ENCODE measurements around the gene NUDT2. TPM values are rescaled to one million over a fixed set of nuclear protein-coding genes. Genes with fewer than 3 reads are reported as not detected.
"Not testable (repeated sequence)": the region's sequence is repeated elsewhere in the genome, so short reads cannot be mapped to it uniquely, and the experiment has no call there.

NUDT2 gene
- total RNA-seq, 2 experiments from 2014 or later: 23.8 to 28.0 TPM

DNA sequence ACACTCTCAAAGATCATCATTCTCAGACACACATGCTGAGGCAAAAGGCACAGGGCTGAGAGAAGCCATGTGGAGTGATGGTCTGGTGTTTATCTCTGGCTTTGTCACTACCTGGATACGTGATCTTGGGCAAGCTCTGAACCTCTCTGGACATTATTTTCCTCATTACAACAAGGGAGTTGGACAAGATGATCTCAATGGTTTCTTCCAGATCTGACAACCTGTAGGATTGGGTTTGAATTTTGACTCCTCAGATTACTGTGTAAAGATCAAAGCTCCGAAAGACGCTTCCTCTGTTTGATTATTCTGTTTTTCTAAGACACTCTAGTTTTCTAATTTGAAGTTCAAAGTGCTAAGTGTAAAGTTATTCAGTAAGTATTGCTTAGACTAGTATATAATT is 20.0 kb downstream of the NUDT2 start:
- intact Hi-C loops (cut with micrococcal nuclease; ENCODE audit: unreplicated experiment): no loop called here
- Histone ChIP-seq H3K9me2 (ENCODE audit: insufficient read depth, low read length) (no peaks in the 10 kb centered on the region), H3K36me3 (ENCODE audit: insufficient read depth, low read length) (no peaks in the 10 kb centered on the region), H3K4me2 (ENCODE audit: low read length) (no peak overlapping the region), H2AFZ (ENCODE audit: low read length) (no peak overlapping the region), H3K4me1 (ENCODE audit: insufficient read depth, low read length, poor library complexity, severe bottlenecking) (no peaks in the 10 kb centered on the region), H4K20me1 (ENCODE audit: insufficient read depth, low read length) (no peaks in the 10 kb centered on the region), H3K27ac (ENCODE audit: low read depth, low read length, poor library complexity, severe bottlenecking) (no peak overlapping the region), H3K4me3 (ENCODE audit: low read depth, low read length, poor library complexity, severe bottlenecking) (no peak overlapping the region), H3K79me2 (ENCODE audit: insufficient read depth, low read depth, low read length) (no peaks in the 10 kb centered on the region), H3K9me3 (ENCODE audit: low read length) (no peaks in the 10 kb centered on the region)
- no TSS peak for BruUV-seq (replicated peaks)
- ChIA-PET POLR2A (interaction anchor here (1.0 to 1.2 kb wide), 2 partner anchors 11 to 306 kb away, joined by 3 read pairs; no protein-coding TSS in a partner anchor), CTCF (ENCODE audit: unreplicated experiment) (no interaction called here)
- no peak for TF ChIP-seq EZH2phosphoT487 (IDR thresholded peaks at IDR 0.05; ENCODE audit: borderline replicate concordance, low read depth, low read length)
- TF ChIP-seq, protein P1, sequence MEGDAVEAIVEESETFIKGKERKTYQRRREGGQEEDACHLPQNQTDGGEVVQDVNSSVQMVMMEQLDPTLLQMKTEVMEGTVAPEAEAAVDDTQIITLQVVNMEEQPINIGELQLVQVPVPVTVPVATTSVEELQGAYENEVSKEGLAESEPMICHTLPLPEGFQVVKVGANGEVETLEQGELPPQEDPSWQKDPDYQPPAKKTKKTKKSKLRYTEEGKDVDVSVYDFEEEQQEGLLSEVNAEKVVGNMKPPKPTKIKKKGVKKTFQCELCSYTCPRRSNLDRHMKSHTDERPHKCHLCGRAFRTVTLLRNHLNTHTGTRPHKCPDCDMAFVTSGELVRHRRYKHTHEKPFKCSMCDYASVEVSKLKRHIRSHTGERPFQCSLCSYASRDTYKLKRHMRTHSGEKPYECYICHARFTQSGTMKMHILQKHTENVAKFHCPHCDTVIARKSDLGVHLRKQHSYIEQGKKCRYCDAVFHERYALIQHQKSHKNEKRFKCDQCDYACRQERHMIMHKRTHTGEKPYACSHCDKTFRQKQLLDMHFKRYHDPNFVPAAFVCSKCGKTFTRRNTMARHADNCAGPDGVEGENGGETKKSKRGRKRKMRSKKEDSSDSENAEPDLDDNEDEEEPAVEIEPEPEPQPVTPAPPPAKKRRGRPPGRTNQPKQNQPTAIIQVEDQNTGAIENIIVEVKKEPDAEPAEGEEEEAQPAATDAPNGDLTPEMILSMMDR (conservative IDR thresholded peaks at IDR 0.05; ENCODE audit: low read length): no peak
- DNase-seq (ENCODE audit: low spot score): no peak

DNA sequence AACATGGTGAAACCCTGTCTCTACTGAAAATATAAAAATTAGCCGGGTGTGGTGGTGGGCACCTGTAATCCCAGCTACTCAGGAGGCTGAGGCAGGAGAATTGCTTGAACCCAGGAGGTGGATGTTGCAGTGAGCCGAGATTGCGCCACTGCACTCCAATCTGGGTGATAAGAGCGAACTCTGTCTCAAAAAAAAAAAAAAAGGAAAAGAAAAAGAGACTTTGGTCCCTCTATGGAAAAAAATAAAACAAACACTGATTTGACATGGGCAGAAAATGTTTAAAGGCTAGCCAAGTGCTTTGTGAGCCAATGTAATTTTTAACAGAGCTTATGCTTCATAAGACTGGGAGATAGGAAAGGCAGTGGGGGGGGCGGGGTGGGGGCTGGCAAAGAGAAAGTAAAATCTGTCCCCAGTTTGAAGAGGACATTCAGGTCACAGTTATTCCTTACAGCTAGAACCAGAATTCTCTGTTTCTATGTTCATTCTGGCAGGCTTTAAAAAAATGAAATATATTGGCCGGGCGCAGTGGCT is 22.8 kb downstream of the NUDT2 start:
- H3K4me3 ChIP-seq (ENCODE audit: low read depth, low read length, poor library complexity, severe bottlenecking); H3K79me2 ChIP-seq (ENCODE audit: insufficient read depth, low read depth, low read length); H3K9me2 ChIP-seq (ENCODE audit: insufficient read depth, low read length); DNase-seq (ENCODE audit: low spot score); H3K4me2 ChIP-seq (ENCODE audit: low read length); H3K36me3 ChIP-seq (ENCODE audit: insufficient read depth, low read length); H3K9me3 ChIP-seq (ENCODE audit: low read length); BruUV-seq (replicated peaks); H3K4me1 ChIP-seq (ENCODE audit: insufficient read depth, low read length, poor library complexity, severe bottlenecking); H4K20me1 ChIP-seq (ENCODE audit: insufficient read depth, low read length); intact Hi-C loops (cut with micrococcal nuclease; ENCODE audit: unreplicated experiment); H3K27ac ChIP-seq (ENCODE audit: low read depth, low read length, poor library complexity, severe bottlenecking); CTCF ChIA-PET (ENCODE audit: unreplicated experiment); H2AFZ ChIP-seq (ENCODE audit: low read length); POLR2A ChIA-PET: not testable (repeated sequence)

DNA sequence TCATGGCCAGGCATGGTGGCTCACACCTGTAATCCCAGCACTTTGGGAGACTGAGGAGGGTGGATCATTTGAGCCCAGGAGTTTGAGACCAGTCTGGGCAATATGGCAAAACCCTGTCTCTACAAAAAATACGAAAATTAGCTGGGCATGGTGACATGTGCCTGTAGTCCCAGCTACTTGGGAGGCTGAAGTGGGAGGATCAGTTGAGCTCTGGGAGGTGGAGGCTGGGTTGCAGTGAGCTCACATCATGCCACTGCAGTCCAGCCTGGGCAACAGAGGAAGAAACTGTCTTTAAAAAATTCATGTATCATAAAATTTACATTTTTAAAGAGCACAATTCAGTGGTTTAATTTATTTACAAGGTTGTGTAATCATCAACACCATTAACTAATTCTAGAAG is 23.6 kb downstream of the NUDT2 start:
- H4K20me1 ChIP-seq (ENCODE audit: insufficient read depth, low read length); DNase-seq (ENCODE audit: low spot score); H3K27ac ChIP-seq (ENCODE audit: low read depth, low read length, poor library complexity, severe bottlenecking); H3K4me2 ChIP-seq (ENCODE audit: low read length); H3K79me2 ChIP-seq (ENCODE audit: insufficient read depth, low read depth, low read length); H3K36me3 ChIP-seq (ENCODE audit: insufficient read depth, low read length); CTCF ChIA-PET (ENCODE audit: unreplicated experiment); H3K4me1 ChIP-seq (ENCODE audit: insufficient read depth, low read length, poor library complexity, severe bottlenecking); intact Hi-C loops (cut with micrococcal nuclease; ENCODE audit: unreplicated experiment); H3K9me3 ChIP-seq (ENCODE audit: low read length); H3K9me2 ChIP-seq (ENCODE audit: insufficient read depth, low read length); BruUV-seq (replicated peaks); H2AFZ ChIP-seq (ENCODE audit: low read length); H3K4me3 ChIP-seq (ENCODE audit: low read depth, low read length, poor library complexity, severe bottlenecking): not testable (repeated sequence)
- POLR2A ChIA-PET: interaction anchor here (1.4 kb wide), 1 partner anchor 15 kb away, joined by 4 read pairs; no protein-coding TSS in a partner anchor

DNA sequence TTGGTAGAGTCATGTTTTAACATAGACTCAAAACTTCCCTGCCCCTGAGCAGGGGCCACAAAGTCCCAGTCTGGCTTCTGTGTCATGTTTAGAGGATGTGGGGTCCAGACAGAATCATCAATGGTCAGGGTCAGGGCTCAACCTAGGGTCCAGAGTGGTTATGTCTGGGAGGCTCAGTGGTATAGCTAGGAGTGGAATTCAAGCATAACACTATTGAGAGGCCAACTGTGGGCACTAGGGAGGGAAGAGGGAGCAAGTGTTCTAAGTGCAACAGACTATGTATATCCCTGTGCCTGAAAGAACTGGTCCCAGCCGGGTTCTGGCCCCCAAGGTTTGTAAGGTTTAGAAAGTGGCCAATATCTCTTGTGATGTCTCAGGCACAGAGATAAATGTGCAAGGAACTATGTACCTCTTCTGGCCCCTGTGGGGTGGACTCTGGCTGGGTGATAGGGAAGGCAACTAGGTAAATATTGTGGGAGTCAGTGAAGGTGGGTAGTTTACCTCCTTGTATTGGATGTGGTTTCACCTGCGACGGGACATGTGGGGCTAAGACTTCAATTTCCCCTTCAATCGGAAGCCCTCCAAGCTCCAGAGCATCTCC is 33.3 kb downstream of the NUDT2 start:
- no peak overlapping the region for H3K4me3 ChIP-seq (ENCODE audit: low read depth, low read length, poor library complexity, severe bottlenecking)
- ChIA-PET CTCF (ENCODE audit: unreplicated experiment) (no interaction called here), POLR2A (no interaction called here)
- TF ChIP-seq EZH2phosphoT487 (IDR thresholded peaks at IDR 0.05; ENCODE audit: borderline replicate concordance, low read depth, low read length): no peak
- TF ChIP-seq, protein P1 (conservative IDR thresholded peaks at IDR 0.05; ENCODE audit: low read length): no peak
- no peak overlapping the region for H2AFZ ChIP-seq (ENCODE audit: low read length)
- H3K36me3 ChIP-seq (ENCODE audit: insufficient read depth, low read length): no peaks in the 10 kb centered on the region
- H3K9me3 ChIP-seq (ENCODE audit: low read length): no peaks in the 10 kb centered on the region
- no peak overlapping the region for H3K4me2 ChIP-seq (ENCODE audit: low read length)
- intact Hi-C loops (cut with micrococcal nuclease; ENCODE audit: unreplicated experiment): no loop called here
- no TSS peak for BruUV-seq (replicated peaks)
- DNase-seq (ENCODE audit: low spot score): no peak
- no peaks in the 10 kb centered on the region for H3K4me1 ChIP-seq (ENCODE audit: insufficient read depth, low read length, poor library complexity, severe bottlenecking)
- no peaks in the 10 kb centered on the region for H3K79me2 ChIP-seq (ENCODE audit: insufficient read depth, low read depth, low read length)
- H4K20me1 ChIP-seq (ENCODE audit: insufficient read depth, low read length): no peaks in the 10 kb centered on the region
- no peaks in the 10 kb centered on the region for H3K9me2 ChIP-seq (ENCODE audit: insufficient read depth, low read length)
- no peak overlapping the region for H3K27ac ChIP-seq (ENCODE audit: low read depth, low read length, poor library complexity, severe bottlenecking)
